Right lobe of liver (tissue), 4 donors: ENCODE measurements around the gene CTSD.

Experiments used
- CTCF ChIP-seq, 4 donors: fragments of 200-600 bp in 3 of 4; fragments of 450-650 bp in 1 of 4; IDR thresholded peaks; one replicate each; pipeline versions ENCODE4 v1.5.1 to v1.8.0; 2016 to 2022; ENCODE audit warnings: antibody characterized with exemption in 4 of 4, mild to moderate bottlenecking in 2 of 4
- POLR2A ChIP-seq: fragments of 450-650 bp; IDR thresholded peaks from one replicate; pipeline ENCODE4 v1.6.1; 2017; ENCODE audit warnings: antibody characterized with exemption, mild to moderate bottlenecking
- donor health status: DM: no; HTN: no; CAD: no.
- donor health status: DM: no; HTN: no; CAD: no.
- donor health status: DM: no; HTN: yes; CAD: no.

DNA sequence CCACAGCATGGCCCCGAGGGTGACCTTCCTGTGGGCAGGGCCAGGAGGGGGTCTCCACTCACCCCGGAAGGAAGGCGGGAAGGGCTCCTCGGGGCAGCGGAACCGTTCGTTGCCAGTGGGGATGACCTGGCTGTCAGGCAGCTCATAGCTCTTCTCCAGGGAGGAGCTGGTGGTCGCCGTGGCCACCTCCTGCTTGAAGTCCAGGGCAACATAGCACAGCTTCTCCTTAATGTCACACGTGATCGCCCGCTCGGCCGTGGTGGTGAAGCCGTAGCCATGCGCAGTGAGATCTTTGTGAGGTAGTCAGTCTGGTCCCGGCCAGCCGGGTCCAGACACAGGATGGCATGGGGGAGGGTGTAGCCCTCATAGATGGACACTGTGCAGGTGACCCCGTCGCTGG lies 39.5 kb upstream of the CTSD start:
- TF ChIP-seq CTCF (IDR thresholded peaks at IDR 0.05) (no peak), POLR2A (no peak)
